ENCODE data around the gene P2RX7. TPM values are rescaled to one million over a fixed set of nuclear protein-coding genes. Genes with fewer than 3 reads are reported as not detected.
"Not testable (repeated sequence)": the region's sequence is repeated elsewhere in the genome, so short reads cannot be mapped to it uniquely, and the experiment has no call there.

P2RX7 gene
- polyA plus RNA-seq, 1 donor from 2014 or later, result not detected

DNA sequence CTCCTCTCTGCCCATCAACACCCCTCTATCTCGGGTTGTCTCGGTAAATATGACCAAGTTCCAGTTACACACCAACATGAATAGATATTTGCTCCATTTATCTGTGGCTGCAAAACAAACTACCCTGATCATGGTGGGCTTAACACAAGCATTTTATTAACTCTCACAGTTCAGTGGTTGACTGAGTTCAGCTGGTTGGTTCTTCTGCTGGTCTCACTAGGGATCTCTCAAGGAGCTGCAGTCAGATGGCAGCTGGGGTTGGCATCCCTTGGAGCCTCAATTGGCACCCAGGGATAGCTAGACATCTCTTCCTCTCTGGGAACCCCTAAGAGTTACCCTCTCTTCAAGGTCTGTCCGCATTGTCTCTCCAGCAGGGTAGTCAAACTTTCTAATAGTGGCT lies 25.4 kb downstream of the P2RX7 start:
- no peaks in the 10 kb centered on the region for H3K36me3 ChIP-seq (ENCODE audit: insufficient read depth, low read length)
- H3K9me3 ChIP-seq (ENCODE audit: low read length), result no peaks in the 10 kb centered on the region
- no peaks in the 10 kb centered on the region for H3F3A ChIP-seq (ENCODE audit: insufficient read depth, low read length, poor library complexity, severe bottlenecking)
- no peak overlapping the region for H3K4me2 ChIP-seq (ENCODE audit: low read length)
- H3K9me2 ChIP-seq (ENCODE audit: insufficient read depth, low read length), result no peaks in the 10 kb centered on the region
- H3K27ac ChIP-seq (ENCODE audit: low read length), result no peak overlapping the region
- no peaks in the 10 kb centered on the region for H4K20me1 ChIP-seq (ENCODE audit: insufficient read depth)
- H3K4me3 ChIP-seq (ENCODE audit: low read length), result no peak overlapping the region
- no peak for TF ChIP-seq REST (IDR thresholded peaks at IDR 0.05; ENCODE audit: borderline replicate concordance)
- H2AFZ ChIP-seq (ENCODE audit: low read depth, low read length), result no peak overlapping the region
- H3K79me2 ChIP-seq (replicated peaks; ENCODE audit: insufficient read depth, low read length), result no peaks in the 10 kb centered on the region
- no peak overlapping the region for H3K9ac ChIP-seq (ENCODE audit: low read length)
- no peaks in the 10 kb centered on the region for H3K27me3 ChIP-seq (ENCODE audit: insufficient read depth, low read depth, low read length)

DNA sequence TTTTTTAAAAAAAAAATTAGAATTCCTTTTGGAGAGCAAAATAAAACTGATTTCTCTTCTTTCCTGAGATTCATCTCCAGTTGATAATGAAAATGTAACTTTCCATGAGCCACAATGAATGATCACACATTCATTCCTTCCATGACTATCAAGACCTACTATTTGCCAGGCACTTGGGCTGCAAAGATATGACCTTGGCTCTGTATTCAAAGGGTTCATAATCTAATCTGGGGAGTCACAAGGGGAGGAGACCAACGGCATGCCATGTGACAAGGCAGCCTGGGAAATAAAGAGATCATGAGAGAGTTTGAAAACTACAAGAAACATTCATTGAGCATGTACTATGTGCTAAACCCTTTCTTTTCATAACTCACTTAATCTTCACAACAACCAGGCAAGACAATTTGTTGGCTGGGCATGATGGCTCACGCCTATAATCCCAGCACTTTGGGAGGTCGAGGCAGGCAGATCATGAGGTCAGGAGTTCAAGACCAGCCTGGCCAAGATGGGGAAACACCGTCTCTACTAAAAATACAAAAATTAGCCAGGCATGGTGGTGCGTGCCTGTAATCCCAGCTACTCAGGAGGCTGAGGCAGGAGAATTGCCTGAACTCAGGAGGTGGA lies 26.2 kb downstream of the P2RX7 start:
- not testable (repeated sequence) for H4K20me1 ChIP-seq (ENCODE audit: insufficient read depth); H3F3A ChIP-seq (ENCODE audit: insufficient read depth, low read length, poor library complexity, severe bottlenecking); H3K36me3 ChIP-seq (ENCODE audit: insufficient read depth, low read length)

DNA sequence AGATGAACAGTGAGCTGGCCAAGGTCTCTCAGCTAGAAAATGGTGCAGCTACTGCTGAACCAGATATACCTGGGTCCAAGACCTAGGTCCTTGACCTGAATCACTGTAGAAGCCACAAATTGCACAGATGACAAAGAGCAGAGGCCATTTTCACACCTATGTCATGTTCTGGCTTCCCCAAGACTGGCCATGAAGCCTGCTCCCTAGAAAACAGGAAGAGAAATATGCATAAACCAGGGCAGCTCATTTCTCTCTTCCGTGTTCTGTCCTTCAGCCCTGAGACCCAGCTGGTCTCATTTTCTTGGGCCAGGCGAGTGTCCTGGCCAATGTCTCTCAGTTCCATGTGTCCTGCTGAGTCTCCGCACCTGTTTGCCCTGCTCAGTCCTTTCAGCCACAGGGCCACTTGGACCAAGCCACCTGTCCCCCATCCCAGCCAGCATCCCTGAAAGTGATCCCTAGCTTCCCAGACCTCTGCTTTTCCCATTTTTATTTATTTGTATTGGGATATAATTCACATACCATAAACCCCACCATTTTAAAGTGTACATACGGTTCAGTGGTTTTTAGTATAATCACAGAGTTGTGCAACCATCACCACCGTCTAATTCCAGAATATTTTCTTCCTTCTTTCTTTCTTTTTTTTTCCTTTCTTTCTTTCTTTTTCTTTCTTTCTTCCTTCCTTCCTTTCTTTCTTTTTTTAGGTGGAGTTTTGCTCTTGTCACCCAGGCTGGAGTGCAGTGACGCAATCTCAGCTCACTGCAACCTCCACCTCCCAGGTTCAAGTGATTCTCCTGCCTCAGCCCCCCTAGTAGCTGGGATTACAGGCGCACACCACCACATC lies 27.0 kb downstream of the P2RX7 start:
- H3K36me3 ChIP-seq (ENCODE audit: insufficient read depth, low read length), result no peaks in the 10 kb centered on the region

More for the DNA sequence above, 26.2 kb downstream of the P2RX7 start:
- not testable (repeated sequence) for H3K27ac ChIP-seq (ENCODE audit: low read length); H3K79me2 ChIP-seq (replicated peaks; ENCODE audit: insufficient read depth, low read length); H3K4me3 ChIP-seq (ENCODE audit: low read length); H2AFZ ChIP-seq (ENCODE audit: low read depth, low read length); H3K9ac ChIP-seq (ENCODE audit: low read length); H3K9me2 ChIP-seq (ENCODE audit: insufficient read depth, low read length); H3K9me3 ChIP-seq (ENCODE audit: low read length); H3K4me2 ChIP-seq (ENCODE audit: low read length); H3K27me3 ChIP-seq (ENCODE audit: insufficient read depth, low read depth, low read length)

More for the DNA sequence above, 27.0 kb downstream of the P2RX7 start:
- Histone ChIP-seq H3K27me3 (ENCODE audit: insufficient read depth, low read depth, low read length) (no peaks in the 10 kb centered on the region), H3K9me3 (ENCODE audit: low read length) (no peaks in the 10 kb centered on the region), H3K4me3 (ENCODE audit: low read length) (no peak overlapping the region), H3F3A (ENCODE audit: insufficient read depth, low read length, poor library complexity, severe bottlenecking) (no peaks in the 10 kb centered on the region), H3K4me2 (ENCODE audit: low read length) (no peak overlapping the region), H2AFZ (ENCODE audit: low read depth, low read length) (no peak overlapping the region), H4K20me1 (ENCODE audit: insufficient read depth) (no peaks in the 10 kb centered on the region), H3K27ac (ENCODE audit: low read length) (no peak overlapping the region), H3K9ac (ENCODE audit: low read length) (no peak overlapping the region), H3K9me2 (ENCODE audit: insufficient read depth, low read length) (no peaks in the 10 kb centered on the region), H3K79me2 (replicated peaks; ENCODE audit: insufficient read depth, low read length) (no peaks in the 10 kb centered on the region)
- TF ChIP-seq, protein P1, sequence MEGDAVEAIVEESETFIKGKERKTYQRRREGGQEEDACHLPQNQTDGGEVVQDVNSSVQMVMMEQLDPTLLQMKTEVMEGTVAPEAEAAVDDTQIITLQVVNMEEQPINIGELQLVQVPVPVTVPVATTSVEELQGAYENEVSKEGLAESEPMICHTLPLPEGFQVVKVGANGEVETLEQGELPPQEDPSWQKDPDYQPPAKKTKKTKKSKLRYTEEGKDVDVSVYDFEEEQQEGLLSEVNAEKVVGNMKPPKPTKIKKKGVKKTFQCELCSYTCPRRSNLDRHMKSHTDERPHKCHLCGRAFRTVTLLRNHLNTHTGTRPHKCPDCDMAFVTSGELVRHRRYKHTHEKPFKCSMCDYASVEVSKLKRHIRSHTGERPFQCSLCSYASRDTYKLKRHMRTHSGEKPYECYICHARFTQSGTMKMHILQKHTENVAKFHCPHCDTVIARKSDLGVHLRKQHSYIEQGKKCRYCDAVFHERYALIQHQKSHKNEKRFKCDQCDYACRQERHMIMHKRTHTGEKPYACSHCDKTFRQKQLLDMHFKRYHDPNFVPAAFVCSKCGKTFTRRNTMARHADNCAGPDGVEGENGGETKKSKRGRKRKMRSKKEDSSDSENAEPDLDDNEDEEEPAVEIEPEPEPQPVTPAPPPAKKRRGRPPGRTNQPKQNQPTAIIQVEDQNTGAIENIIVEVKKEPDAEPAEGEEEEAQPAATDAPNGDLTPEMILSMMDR (IDR thresholded peaks at IDR 0.05; ENCODE audit: poor library complexity, severe bottlenecking), result no peak
- TF ChIP-seq POLR2AphosphoS5 (IDR thresholded peaks at IDR 0.05) (no peak), SMC3 (conservative IDR thresholded peaks at IDR 0.05; ENCODE audit: poor library complexity) (no peak), EP300 (conservative IDR thresholded peaks at IDR 0.05; ENCODE audit: poor library complexity, severe bottlenecking) (no peak), MXI1 (conservative IDR thresholded peaks at IDR 0.05; ENCODE audit: poor library complexity, severe bottlenecking) (no peak), EZH2 (IDR thresholded peaks at IDR 0.05; ENCODE audit: borderline replicate concordance, insufficient read depth, low read length, poor library complexity, severe bottlenecking) (no peak), REST (IDR thresholded peaks at IDR 0.05; ENCODE audit: borderline replicate concordance) (no peak), TAF1 (IDR thresholded peaks at IDR 0.05; ENCODE audit: low read depth) (no peak), RAD21 (conservative IDR thresholded peaks at IDR 0.05) (no peak)
